Subcutaneous adipose tissue (tissue), 4 donors: ENCODE results near the gene C2CD4D. TPM values are rescaled to one million over a fixed set of nuclear protein-coding genes. Genes with fewer than 3 reads are reported as not detected.

Experiments used
- CTCF ChIP-seq: fragments of 450-650 bp; IDR thresholded peaks from one replicate; pipeline ENCODE4 v1.5.1; 2016; ENCODE audit warnings: low read depth, mild to moderate bottlenecking, control low read depth, antibody characterized with exemption, moderate library complexity
- small RNA-seq: library from RNA; depleted of rRNA; stranded (forward); fragments of <200 nt; gene quantifications from one replicate; pipeline ENCODE3, GENCODE V24; 2016
- total RNA-seq, 4 donors: library from RNA; depleted of rRNA; stranded (reverse); fragments of >200 nt; gene quantifications; one replicate each; pipeline ENCODE4 v1.1.0, GENCODE V29; 2016

Gene C2CD4D
- total RNA-seq, 4 donors from 2014 or later: 0.68 TPM; not detected in 3

- no peak for TF ChIP-seq CTCF
Observed at GRCh38 chr1:151800830-151801229, 38.8 kb downstream of the C2CD4D start.

DNA sequence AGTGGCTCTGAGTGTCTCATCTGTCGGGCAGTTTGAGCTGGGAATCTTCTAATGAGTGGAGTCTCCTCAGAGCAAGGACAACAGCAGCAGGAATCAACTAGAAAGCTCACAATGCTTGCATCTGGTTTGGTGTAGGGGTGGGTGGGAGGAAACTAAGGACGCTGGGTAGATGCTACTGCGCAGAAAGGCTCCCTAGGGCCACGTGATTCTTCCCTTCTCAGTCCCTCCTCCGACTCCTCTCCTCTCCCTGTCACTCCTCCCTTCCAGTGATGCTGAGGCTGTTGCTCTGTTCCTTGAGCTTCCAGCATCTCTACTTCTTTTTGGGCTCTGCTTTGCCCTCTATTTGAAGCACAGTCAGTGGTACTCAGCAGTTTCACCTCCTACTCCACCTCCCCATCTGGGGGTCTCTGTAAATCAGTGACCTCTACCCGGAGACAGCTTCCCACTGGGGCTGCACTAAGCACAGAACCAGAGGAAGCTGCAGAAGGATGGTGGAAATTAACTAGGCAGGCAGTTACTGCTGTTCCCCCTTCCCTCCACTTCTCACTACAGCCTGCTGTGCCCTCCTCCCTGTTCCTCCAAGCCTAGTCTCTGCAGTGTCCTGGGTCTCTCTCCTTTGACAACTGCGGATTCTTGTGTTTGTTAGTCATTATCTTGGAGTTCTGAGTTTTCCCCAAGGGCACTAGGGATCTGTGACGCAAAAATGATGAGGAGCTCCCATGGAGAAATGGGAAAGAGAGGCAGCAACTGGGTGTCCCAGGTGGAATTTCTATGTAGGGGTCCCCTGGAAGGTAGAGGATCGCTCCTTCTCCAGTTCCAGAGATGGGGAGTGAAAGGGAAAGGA is 40.2 kb downstream of the C2CD4D start:
- no peak for TF ChIP-seq CTCF

DNA sequence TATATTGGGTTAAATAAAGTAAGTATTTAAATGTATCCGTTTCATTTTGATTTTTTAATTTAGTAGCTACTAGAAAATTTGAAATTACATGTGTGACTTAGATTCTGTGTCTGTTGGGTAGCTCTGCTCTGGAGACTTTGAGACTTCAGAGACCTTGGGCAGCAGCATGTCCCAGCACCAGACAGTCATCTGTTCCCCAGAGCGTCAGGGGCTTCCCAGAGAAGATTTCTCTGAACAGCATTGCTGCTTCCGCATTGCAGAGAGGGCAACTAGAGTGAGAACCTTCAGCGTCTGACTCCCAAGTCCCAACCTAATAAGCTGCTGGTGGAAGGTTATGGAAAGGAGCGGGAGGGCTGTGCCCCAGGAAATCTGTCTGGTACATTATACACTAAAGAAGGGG is 41.0 kb downstream of the C2CD4D start:
- no peak for TF ChIP-seq CTCF

- no peak for TF ChIP-seq CTCF
Observed at GRCh38 chr1:151790940-151791651, 48.5 kb downstream of the C2CD4D start.

GRCh38 chr1:151790071-151790939 is 49.3 kb downstream of the C2CD4D start, which contains the start of gene TDRKH:
TDRKH (minus strand) TSS chr1:151790500; CDS start chr1:151783022, 7,478 bp downstream.
- TF ChIP-seq CTCF: no peak

Small RNA genes lying within 50 kb of the gene (small RNA-seq; reads per million reads assigned to genes)
- 0.49 reads per million for gene RF00019

Other genes starting within 250 kb of the C2CD4D start
- gene SNX27, start 227.8 kb downstream of the C2CD4D start, total RNA-seq: 10 to 100 TPM; 30.0 to 62.2 (median 46.6) TPM
- gene CELF3, start 123.0 kb downstream of the C2CD4D start, total RNA-seq: not detected
- not detected for gene RIIAD1, start 118.3 kb downstream of the C2CD4D start, total RNA-seq
- gene MRPL9, start 76.3 kb downstream of the C2CD4D start, total RNA-seq: 10 to 100 TPM; 52.7 to 75.7 (median 57.8) TPM
- gene TDRKH, start 49.3 kb downstream of the C2CD4D start, total RNA-seq: 10 to 100 TPM in 2 of 4 donors, 1 to 10 TPM in 2; 5.9 to 10.5 (median 8.3) TPM
- gene LINGO4, start 34.4 kb downstream of the C2CD4D start, total RNA-seq: not detected
- gene RORC, start 8.0 kb downstream of the C2CD4D start, total RNA-seq: 1 to 10 TPM in 3 of 4 donors, under 1 TPM in 1; 0.98 to 6.4 (median 2.9) TPM
- gene THEM5, start 13.9 kb upstream of the C2CD4D start, total RNA-seq: not detected
- 10 to 100 TPM; 20.7 to 34.2 (median 26.5) TPM for gene THEM4, start 69.7 kb upstream of the C2CD4D start, total RNA-seq
- gene S100A10, start 154.0 kb upstream of the C2CD4D start, total RNA-seq: 100 to 1,000 TPM; 152 to 404 (median 235) TPM
- 100 to 1,000 TPM; 116 to 496 (median 319) TPM for gene S100A11, start 197.2 kb upstream of the C2CD4D start, total RNA-seq
- not detected for gene TCHHL1, start 249.2 kb upstream of the C2CD4D start, total RNA-seq